Mesodermal cell (in vitro differentiated cells): ENCODE data around the gene PPFIA4.

Experiments used
- H3K27ac ChIP-seq: 2 replicates; pipeline ENCODE4 v1.7.0; 2013; ENCODE audit warnings: mild to moderate bottlenecking, low read depth, low read length, moderate library complexity; ENCODE audit not compliant: severe bottlenecking
- H3K36me3 ChIP-seq: 2 replicates; pipeline ENCODE4 v1.7.1; 2013; ENCODE audit warnings: mild to moderate bottlenecking, low read length, moderate library complexity; ENCODE audit not compliant: control insufficient read depth, insufficient read depth
- H3K4me1 ChIP-seq: one replicate; pipeline ENCODE4 v1.7.1; 2013; ENCODE audit warnings: mild to moderate bottlenecking, low read length; ENCODE audit not compliant: insufficient read depth, control insufficient read depth, poor library complexity, severe bottlenecking
- H3K4me3 ChIP-seq: 2 replicates; pipeline ENCODE4 v1.7.0; 2013; ENCODE audit warnings: low read length, control low read depth, mild to moderate bottlenecking; ENCODE audit not compliant: insufficient read depth, poor library complexity, severe bottlenecking; ENCODE audit errors: extremely low read depth
- H3K9me3 ChIP-seq: 2 replicates; pipeline ENCODE4 v1.7.1; 2013; ENCODE audit warnings: mild to moderate bottlenecking, low read length, moderate library complexity; ENCODE audit not compliant: control insufficient read depth
- WGBS, 2 experiments: methylation state at CpG; one replicate each; pipeline ENCODE4 v1.1.5; 2013; ENCODE audit warnings: missing lambda C conversion rate in 2 of 2; ENCODE audit not compliant: insufficient coverage in 2 of 2; 5-methylcytosine and 5-hydroxymethylcytosine counted together

The PPFIA4 gene

DNA sequence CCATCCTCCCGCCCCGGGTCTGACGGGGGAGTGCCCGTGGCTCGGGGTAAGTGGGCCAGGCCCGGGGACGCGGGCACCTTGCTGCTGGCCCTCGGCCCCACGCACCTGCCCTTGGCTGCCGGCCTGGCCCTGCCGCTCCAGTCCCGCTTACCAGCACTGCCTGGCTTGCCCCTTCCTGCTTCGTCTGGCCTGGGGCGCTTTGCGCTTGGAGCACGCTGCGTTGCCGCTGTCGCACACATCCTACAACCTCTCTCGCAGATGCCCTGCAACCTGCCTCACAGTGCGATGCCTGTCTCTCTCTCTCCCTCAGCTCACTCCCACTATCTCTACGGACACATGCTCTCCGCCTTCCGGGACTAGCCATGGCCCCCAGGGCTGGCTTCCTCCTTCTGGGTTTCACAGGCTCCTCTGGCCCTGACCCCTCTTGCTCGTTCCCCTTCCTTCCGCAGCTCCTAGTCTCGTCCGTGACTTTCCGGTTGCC is 49.8 kb downstream of the PPFIA4 start:
- WGBS, 2 experiments, result 44 to 53% methylated on average over 19 to 29 of the region's 30 CpGs
- Histone ChIP-seq H3K4me1 (no peaks in the 10 kb centered on the region), H3K27ac (no peak overlapping the region), H3K36me3 (no peaks in the 10 kb centered on the region), H3K4me3 (peak overlapping the region; percentile 29), H3K9me3 (no peaks in the 10 kb centered on the region)

DNA sequence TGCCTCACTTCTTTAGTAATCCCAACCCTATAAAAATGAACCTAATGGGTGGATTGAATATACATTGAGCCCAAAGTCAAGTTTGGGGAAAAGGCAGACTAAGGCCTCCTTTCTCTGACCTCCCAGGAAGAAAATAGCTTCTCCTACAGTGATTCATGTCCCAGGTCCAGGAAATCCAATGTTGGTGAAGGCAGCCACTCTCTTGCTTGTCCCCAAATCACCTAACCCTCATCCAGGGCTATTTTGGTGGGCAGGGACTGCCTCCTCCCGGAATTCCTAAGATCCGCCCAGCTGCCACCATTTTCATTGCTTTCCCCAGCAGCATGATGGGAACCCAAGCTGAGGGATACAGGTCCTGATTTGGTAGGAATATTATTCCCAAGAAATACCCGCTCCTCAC is 51.1 kb downstream of the PPFIA4 start:
- Histone ChIP-seq H3K9me3 (no peaks in the 10 kb centered on the region), H3K4me3 (no peak overlapping the region), H3K27ac (no peak overlapping the region), H3K4me1 (no peaks in the 10 kb centered on the region), H3K36me3 (no peaks in the 10 kb centered on the region)
- WGBS, 2 experiments, result 100% methylated on average over 2 of the region's 3 CpGs; no CpG with 5 or more reads in 1 of the 2 experiments

DNA sequence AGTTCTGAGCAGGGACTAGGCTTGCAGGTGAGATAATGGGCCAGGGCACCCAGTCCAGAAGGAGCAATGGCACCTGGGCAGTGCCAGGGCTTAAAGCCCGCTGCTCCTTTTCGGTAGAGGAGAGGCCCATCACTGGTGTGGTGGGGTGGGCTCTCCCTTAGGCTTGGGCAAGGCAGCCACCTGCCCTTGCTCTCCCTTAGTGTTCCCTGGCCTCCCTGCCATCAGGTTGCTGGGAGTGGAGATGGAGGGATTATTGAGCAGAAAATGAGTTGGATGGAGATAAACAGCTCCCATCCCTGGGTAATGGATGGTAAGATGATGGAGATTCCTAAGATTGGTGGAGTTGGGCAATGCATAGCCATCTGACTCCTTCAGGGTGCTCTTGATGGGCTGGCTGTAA is 51.7 kb downstream of the PPFIA4 start:
- 94 to 100% methylated on average over 1 to 2 of the region's 2 CpGs for WGBS, 2 experiments
- Histone ChIP-seq H3K4me3 (no peak overlapping the region), H3K4me1 (no peaks in the 10 kb centered on the region), H3K36me3 (no peaks in the 10 kb centered on the region), H3K27ac (no peak overlapping the region), H3K9me3 (no peaks in the 10 kb centered on the region)

DNA sequence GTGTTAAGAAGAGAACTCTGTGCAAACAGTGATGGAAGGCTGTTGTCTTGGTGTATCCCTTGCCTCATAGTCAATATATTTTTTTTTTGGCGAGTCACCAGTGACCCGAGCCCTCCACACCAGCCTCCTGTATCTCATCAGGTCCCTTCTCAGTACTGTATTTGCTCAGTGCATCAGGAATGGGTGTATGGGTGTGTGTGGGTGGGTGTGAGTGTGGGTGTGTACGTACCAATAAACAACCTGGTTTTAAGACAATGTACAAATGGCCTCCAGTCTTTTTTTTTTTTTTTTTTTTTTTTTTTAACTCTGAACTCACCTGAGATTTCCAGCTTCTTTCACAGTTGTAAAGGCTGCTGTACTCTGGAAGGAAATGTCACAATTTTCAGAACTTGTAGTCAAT is 52.2 kb downstream of the PPFIA4 start:
- H3K9me3 ChIP-seq, result no peaks in the 10 kb centered on the region
- no peaks in the 10 kb centered on the region for H3K36me3 ChIP-seq
- H3K27ac ChIP-seq, result no peak overlapping the region
- no CpG with 5 or more reads among the region's 3 CpGs for WGBS, 2 experiments
- H3K4me3 ChIP-seq, result no peak overlapping the region
- no peaks in the 10 kb centered on the region for H3K4me1 ChIP-seq

DNA sequence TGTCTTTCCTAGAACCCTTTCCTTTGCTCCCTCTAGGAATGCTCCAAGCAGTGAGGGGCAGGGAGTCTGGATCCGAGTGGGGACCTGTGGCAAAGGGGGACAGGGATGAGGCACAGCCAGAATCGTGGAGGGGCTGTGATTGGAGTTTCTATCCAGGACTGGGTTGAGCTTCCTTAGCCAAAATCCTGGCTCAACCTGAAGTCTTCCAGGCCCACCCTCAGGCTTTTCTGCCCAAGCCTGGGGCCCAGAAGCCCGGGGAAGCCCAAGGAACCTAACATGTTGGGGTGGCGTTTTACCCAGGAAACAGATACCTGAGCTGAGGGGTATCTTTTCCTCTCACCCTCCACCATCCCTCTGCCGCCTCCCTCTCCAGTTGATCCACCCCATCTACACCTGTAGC is 54.2 kb downstream of the PPFIA4 start:
- no peak overlapping the region for H3K4me3 ChIP-seq
- no peaks in the 10 kb centered on the region for H3K4me1 ChIP-seq
- no peaks in the 10 kb centered on the region for H3K36me3 ChIP-seq
- no peaks in the 10 kb centered on the region for H3K9me3 ChIP-seq
- no peak overlapping the region for H3K27ac ChIP-seq
- 90 to 93% methylated on average over 2 of the region's 5 CpGs for WGBS, 2 experiments

DNA sequence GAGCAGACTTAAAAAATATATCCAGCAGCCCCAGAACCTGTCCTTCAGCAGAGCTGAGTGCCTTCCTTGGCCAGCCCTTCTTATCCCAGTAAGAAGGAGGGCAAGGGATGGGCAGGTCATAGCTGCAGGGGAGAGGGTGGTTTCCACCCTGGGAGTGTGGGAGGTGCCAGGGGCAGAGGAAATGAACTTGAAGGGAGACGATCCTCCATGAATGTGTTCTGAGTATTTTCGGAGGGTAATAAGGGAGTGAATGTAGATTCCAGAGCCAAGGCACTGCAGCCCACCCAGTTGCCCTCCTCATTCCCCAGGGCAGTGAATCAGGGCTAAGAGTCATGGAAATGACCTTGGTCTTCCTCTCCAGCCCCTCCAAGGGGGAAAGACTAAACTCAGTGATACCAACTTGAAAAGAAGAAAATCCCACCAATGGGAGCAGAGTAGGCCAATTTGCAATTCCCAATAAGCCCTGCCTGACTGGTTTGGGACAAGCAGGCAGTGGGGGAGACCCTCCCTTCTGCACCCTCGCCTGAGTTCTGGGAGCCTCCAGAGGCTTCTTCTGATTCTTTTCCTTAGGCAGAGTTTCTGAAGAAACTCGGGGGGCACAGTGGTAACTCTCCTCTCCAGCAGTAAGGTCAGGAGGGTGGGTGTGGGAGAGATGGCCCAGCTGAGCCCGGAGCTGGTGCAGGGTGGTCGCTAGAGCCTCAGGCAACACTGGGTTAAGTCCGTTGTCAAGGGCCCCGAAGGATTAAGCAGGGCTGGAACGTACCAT is 55.4 kb downstream of the PPFIA4 start:
- no peaks in the 10 kb centered on the region for H3K36me3 ChIP-seq
- H3K4me3 ChIP-seq, result no peak overlapping the region
- 71 to 79% methylated on average over 6 to 7 of the region's 9 CpGs for WGBS, 2 experiments
- H3K9me3 ChIP-seq, result no peaks in the 10 kb centered on the region
- H3K27ac ChIP-seq, result no peak overlapping the region
- H3K4me1 ChIP-seq, result no peaks in the 10 kb centered on the region

DNA sequence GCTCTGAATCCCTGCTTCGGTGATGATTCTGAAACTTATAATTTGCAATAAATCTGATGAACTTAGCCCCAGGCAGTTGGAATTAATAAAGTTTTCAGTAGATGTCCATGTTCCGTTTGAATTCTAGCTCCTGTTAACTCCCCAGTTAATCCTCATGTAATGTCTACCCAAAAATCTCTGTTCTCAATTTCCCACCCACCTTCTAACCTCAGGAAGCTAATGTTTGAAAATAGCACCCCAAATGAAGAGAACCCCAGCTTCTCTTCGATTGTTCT is 55.9 kb downstream of the PPFIA4 start:
- H3K4me1 ChIP-seq, result no peaks in the 10 kb centered on the region
- 88% methylated on average over 1 of the region's 3 CpGs; no CpG with 5 or more reads in 1 of the 2 experiments for WGBS, 2 experiments
- H3K9me3 ChIP-seq, result no peaks in the 10 kb centered on the region
- no peak overlapping the region for H3K4me3 ChIP-seq
- H3K27ac ChIP-seq, result no peak overlapping the region
- H3K36me3 ChIP-seq, result no peaks in the 10 kb centered on the region

DNA sequence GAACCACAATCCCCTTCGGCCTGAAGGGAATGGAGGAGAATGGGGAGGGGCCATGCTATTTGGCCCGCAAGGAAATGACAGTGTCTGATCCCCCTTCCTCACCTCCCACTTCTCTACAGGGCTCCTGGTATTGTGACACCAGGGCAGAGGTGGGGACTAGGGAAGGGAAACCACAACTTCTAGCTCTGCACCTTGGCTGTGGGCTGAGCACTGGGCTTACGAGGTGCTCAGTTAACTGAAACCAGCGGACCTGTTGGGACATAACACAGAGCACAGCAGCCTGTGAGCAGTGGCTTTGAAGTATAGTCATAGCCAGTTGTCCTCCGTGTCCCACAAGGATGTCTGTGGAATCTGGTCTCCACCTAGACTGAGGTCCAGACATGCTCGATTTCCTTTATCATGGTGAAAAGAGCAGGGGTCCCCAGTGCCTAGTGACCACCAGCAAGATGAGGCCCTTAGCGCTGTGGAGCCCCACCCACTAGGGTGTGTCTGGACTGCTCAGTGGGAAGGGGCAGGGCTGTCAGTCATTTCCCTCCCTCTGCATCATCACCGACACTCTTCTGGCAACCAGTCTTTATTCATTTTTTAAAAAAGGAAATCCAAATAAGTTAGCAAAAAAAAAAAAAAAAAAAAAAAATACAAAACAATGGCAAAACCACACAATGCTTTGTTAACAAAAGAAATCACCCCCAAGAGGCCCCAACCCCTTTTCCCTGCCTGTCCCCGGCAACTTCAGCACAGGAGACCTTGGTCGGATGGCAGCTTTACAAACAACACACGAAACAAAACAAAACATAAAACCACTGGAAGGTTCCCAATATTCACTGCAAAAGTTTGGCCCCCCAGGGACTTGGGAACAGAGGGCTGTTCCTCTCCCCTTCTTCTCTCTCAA is 56.5 kb downstream of the PPFIA4 start:
- WGBS, 2 experiments, result 84 to 88% methylated on average over 5 to 8 of the region's 11 CpGs
- Histone ChIP-seq H3K36me3 (no peaks in the 10 kb centered on the region), H3K27ac (no peak overlapping the region), H3K9me3 (no peaks in the 10 kb centered on the region), H3K4me1 (no peaks in the 10 kb centered on the region), H3K4me3 (no peak overlapping the region)

DNA sequence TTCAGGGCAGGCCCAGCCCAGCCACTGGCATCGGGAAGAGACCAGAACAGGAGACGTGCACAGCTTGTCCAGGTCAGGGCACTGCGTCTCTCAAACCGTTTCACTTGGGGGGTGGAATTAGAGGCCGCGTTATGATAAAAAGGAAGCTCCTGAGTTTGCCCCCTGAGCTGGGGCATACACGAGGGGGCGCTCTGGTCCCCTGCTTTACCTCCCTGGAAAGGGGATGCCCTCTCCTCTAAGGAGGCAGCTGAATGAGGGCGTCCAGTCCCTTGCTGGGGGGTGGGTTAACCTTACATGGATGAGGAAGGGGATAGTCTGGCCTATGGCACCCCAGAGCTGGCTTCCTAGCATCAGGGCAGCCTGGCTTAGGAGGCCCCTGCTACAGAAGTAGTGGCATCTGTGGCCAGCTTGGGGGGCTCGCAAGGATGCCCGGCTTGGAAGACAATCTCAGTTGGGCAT is 57.2 kb downstream of the PPFIA4 start:
- H3K9me3 ChIP-seq, result no peaks in the 10 kb centered on the region
- no peak overlapping the region for H3K4me3 ChIP-seq
- H3K36me3 ChIP-seq, result no peaks in the 10 kb centered on the region
- no peaks in the 10 kb centered on the region for H3K4me1 ChIP-seq
- H3K27ac ChIP-seq, result no peak overlapping the region
- 95 to 98% methylated on average over 10 of the region's 11 CpGs for WGBS, 2 experiments

DNA sequence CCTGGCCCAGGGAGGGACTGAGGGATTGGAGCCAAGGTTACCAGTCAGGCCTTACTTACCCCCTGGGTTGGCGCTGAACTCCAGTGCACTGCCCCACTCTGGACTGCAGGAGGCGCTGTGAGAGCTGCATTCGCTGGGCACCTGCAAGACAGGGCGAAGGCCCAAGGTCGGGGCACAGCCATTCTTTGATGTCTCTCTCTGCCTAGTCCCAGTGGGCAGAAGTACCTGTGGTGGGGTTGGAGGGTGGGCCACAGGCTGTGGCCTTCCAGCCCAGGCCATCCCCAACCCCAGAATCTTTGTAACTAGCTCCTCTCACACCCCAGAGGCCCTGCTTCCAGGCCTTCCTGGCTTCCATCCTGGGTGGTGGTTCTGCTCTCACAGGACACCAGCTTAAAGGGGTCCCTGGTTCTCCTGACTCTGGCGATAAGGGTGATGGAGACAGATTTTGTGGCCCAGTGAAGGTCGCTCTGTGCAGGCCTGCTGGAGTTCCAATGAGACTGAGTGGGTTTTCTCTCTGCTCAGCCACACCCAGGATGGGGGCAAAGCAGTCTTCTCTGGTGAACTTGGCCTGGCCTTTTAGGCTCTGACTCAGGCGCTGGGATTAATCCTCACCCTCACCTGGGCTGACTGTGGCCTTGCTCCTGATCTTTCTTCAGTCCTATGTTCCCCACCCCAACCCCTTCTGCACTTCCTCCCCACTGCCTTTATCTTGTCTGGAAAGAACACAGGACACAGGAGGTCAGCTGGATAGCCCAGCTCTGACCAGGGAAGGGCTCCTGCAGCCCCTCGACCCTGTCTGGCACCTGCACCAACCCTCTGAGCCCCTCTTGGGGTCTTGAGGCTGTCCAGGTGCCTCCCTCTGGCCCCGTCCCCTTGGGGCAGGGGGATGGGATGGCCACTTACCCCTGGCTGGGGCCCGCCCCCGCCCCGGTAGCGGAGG is 58.6 kb downstream of the PPFIA4 start:
- 83 to 88% methylated on average over 9 to 13 of the region's 14 CpGs for WGBS, 2 experiments
- H3K4me1 ChIP-seq, result no peaks in the 10 kb centered on the region

More for the DNA sequence above, 58.6 kb downstream of the PPFIA4 start:
- Histone ChIP-seq H3K36me3 (no peaks in the 10 kb centered on the region), H3K27ac (no peak overlapping the region), H3K9me3 (no peaks in the 10 kb centered on the region), H3K4me3 (no peak overlapping the region)
